ENCODE results near the gene KCTD1.

Gene KCTD1

DNA sequence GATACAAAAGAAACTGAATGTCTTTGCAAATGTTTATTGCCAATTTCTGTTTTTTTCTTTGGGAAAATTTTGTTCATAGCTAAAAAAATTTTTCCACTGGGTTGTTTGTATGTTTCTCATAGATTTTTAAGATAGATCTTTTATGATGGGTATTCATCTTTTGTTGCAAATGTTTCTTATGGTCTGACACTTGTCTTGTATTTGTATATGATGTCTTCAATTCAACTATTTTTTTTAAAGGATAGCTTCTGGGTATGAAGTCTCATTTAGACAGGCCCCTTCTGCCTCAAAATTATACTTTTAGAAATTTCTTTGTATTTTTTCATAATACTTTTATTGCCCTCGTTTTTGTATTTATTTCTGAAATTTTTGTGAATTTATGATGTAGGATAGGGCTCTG lies 73.8 kb downstream of the KCTD1 start:
- TF ChIP-seq, protein P1, sequence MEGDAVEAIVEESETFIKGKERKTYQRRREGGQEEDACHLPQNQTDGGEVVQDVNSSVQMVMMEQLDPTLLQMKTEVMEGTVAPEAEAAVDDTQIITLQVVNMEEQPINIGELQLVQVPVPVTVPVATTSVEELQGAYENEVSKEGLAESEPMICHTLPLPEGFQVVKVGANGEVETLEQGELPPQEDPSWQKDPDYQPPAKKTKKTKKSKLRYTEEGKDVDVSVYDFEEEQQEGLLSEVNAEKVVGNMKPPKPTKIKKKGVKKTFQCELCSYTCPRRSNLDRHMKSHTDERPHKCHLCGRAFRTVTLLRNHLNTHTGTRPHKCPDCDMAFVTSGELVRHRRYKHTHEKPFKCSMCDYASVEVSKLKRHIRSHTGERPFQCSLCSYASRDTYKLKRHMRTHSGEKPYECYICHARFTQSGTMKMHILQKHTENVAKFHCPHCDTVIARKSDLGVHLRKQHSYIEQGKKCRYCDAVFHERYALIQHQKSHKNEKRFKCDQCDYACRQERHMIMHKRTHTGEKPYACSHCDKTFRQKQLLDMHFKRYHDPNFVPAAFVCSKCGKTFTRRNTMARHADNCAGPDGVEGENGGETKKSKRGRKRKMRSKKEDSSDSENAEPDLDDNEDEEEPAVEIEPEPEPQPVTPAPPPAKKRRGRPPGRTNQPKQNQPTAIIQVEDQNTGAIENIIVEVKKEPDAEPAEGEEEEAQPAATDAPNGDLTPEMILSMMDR (IDR thresholded peaks at IDR 0.05; ENCODE audit: insufficient read depth, low read length, poor library complexity, severe bottlenecking): no peak
- H3K4me3 ChIP-seq (replicated peaks; ENCODE audit: low read depth, low read length): no peak overlapping the region
- H3K27me3 ChIP-seq (replicated peaks; ENCODE audit: control insufficient read depth, insufficient read depth, low read length): no peaks in the 10 kb centered on the region
- no peak for DNase-seq (ENCODE audit: extremely low read depth, insufficient read length)
- H3K36me3 ChIP-seq (ENCODE audit: control insufficient read depth, insufficient read depth, low read length): no peaks in the 10 kb centered on the region

DNA sequence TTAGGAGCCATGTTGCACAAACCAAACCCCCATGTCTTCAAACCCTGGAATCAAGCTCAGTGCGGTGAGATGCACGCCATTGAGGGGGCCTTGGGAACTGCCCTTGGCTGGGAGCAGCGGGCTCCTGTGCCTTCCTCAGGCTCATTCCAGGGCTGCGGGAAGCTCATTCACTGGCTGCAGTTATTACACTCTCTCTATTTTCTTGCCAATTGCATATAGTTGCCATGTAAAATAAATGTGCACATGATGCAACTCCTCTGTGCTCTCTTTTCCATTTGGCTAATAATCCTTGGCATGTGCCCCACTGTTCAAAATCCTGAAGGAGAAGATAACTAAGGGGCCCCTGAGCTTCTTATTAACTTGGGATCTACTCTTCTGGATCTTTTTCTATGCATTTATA lies 74.7 kb downstream of the KCTD1 start:
- no peaks in the 10 kb centered on the region for H3K27me3 ChIP-seq (replicated peaks; ENCODE audit: control insufficient read depth, insufficient read depth, low read length)
- H3K36me3 ChIP-seq (ENCODE audit: control insufficient read depth, insufficient read depth, low read length): no peaks in the 10 kb centered on the region
- no peak for DNase-seq (ENCODE audit: extremely low read depth, insufficient read length)
- H3K4me3 ChIP-seq (replicated peaks; ENCODE audit: low read depth, low read length): no peak overlapping the region
- TF ChIP-seq, protein P1 (IDR thresholded peaks at IDR 0.05; ENCODE audit: insufficient read depth, low read length, poor library complexity, severe bottlenecking): no peak

DNA sequence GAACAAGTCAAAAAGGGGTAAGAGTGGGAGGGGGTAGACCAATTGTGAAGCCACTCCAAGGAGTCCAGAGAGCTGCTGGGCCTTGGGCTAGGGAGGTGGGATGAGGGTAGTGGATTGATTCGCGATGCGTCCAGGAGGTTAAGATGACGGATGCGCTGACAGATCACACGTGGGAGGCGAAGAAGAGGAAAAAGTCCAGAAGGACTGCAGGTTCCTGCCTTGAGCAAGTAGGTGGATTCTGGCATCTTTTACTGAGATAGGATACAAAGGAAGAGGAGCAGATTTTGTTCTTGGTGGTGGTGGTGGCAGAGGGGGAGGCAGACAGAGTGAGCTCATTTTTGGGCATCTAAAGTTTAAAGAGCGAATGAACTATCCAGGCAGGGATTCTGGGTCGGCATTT lies 76.5 kb downstream of the KCTD1 start:
- TF ChIP-seq, protein P1 (IDR thresholded peaks at IDR 0.05; ENCODE audit: insufficient read depth, low read length, poor library complexity, severe bottlenecking): no peak
- H3K27me3 ChIP-seq (replicated peaks; ENCODE audit: control insufficient read depth, insufficient read depth, low read length): no peaks in the 10 kb centered on the region
- no peaks in the 10 kb centered on the region for H3K36me3 ChIP-seq (ENCODE audit: control insufficient read depth, insufficient read depth, low read length)
- no peak for DNase-seq (ENCODE audit: extremely low read depth, insufficient read length)
- no peak overlapping the region for H3K4me3 ChIP-seq (replicated peaks; ENCODE audit: low read depth, low read length)

DNA sequence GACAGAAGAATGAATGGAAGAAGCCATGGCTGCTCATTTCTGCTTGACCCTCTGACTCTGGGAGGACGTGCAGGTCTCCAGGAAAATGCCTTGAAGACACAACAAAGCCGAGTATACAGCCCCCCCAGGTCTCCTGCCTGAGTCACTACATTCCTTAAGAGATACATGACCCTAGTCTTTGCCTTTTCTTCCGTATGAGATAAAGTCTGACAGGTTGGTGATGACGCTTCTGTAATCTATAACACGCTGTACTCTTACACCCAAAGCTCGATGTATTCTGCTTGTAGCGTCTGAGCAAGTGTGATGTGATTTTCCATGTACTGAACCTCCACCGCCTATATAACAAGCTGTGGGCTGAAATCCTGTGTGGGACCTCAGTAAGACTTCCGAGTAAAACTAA lies 77.3 kb downstream of the KCTD1 start:
- Histone ChIP-seq H3K27me3 (replicated peaks; ENCODE audit: control insufficient read depth, insufficient read depth, low read length) (no peaks in the 10 kb centered on the region), H3K4me3 (replicated peaks; ENCODE audit: low read depth, low read length) (no peak overlapping the region), H3K36me3 (ENCODE audit: control insufficient read depth, insufficient read depth, low read length) (no peaks in the 10 kb centered on the region)
- DNase-seq (ENCODE audit: extremely low read depth, insufficient read length): no peak
- TF ChIP-seq, protein P1 (IDR thresholded peaks at IDR 0.05; ENCODE audit: insufficient read depth, low read length, poor library complexity, severe bottlenecking): no peak

DNA sequence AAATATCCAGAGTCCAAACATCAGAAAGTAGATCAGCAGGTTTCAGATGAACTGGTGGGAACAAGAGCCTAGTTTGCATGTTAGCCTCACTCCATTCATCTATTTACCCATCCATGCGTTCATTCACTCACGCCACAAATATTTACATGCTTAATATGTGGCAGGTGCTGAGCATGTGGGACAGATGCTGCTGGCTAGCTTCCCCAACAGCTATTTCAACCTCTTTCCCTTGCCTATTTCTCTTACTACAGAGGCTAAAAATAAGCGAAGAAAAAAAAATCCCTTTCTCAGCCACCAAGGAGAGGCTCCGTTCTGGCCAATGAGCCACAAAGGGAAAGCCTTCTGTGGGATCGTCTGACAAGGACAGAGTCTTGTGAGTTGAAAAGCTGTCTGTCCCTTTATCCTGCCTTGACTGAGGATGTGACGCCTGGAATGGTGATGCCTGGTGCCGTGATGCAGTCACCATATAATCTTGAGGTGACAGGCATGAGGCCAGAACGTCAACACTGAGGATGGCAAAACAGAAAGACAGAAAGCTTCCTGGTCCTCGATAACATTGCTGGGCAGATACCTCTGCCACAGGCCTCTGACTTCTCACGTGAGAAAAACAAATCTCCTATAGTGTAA lies 78.2 kb downstream of the KCTD1 start:
- no peak for DNase-seq (ENCODE audit: extremely low read depth, insufficient read length)
- Histone ChIP-seq H3K36me3 (ENCODE audit: control insufficient read depth, insufficient read depth, low read length) (no peaks in the 10 kb centered on the region; the same call in 1 of the 2 replicates), H3K4me3 (replicated peaks; ENCODE audit: low read depth, low read length) (no peak overlapping the region), H3K27me3 (replicated peaks; ENCODE audit: control insufficient read depth, insufficient read depth, low read length) (no peaks in the 10 kb centered on the region)
- TF ChIP-seq, protein P1 (IDR thresholded peaks at IDR 0.05; ENCODE audit: insufficient read depth, low read length, poor library complexity, severe bottlenecking): no peak

DNA sequence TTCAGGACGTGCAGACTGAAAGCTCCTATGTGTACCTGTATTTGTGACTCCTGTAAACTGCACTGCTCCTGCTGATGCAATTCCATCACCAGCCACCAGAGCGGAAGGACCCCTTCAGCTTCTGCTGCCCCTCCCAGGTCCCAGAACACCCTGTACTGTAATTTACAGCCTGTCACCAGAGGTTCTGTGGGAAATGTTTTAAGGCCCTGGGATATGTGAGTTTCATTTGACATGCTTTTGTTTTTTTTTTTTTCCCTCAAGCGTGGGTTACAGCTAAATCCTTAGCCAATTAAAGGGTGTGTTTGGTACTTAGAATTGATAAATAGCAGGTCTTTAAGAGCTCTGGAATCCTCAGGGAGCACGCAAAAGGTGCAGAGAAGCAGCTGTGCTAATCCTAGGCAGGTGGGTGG lies 79.4 kb downstream of the KCTD1 start:
- Histone ChIP-seq H3K4me3 (replicated peaks; ENCODE audit: low read depth, low read length) (no peak overlapping the region), H3K36me3 (ENCODE audit: control insufficient read depth, insufficient read depth, low read length) (no peaks in the 10 kb centered on the region; the same call in 1 of the 2 replicates), H3K27me3 (replicated peaks; ENCODE audit: control insufficient read depth, insufficient read depth, low read length) (no peaks in the 10 kb centered on the region)
- TF ChIP-seq, protein P1 (IDR thresholded peaks at IDR 0.05; ENCODE audit: insufficient read depth, low read length, poor library complexity, severe bottlenecking): peak; percentile 73
- no peak for DNase-seq (ENCODE audit: extremely low read depth, insufficient read length)
